Effector CD4-positive, alpha-beta T cell (primary cell): Measurements from ENCODE around the gene FRMD7.
A peak's percentile ranks its signal among the peaks of the same experiment; 100 is the strongest.
"Not testable (repeated sequence)": the region's sequence is repeated elsewhere in the genome, so short reads cannot be mapped to it uniquely, and the experiment has no call there.

ENCODE experiments used
- DNase-seq: peaks from one replicate; pipeline ENCODE4 v3.0.0-alpha.2; 2020

FRMD7 gene

DNA sequence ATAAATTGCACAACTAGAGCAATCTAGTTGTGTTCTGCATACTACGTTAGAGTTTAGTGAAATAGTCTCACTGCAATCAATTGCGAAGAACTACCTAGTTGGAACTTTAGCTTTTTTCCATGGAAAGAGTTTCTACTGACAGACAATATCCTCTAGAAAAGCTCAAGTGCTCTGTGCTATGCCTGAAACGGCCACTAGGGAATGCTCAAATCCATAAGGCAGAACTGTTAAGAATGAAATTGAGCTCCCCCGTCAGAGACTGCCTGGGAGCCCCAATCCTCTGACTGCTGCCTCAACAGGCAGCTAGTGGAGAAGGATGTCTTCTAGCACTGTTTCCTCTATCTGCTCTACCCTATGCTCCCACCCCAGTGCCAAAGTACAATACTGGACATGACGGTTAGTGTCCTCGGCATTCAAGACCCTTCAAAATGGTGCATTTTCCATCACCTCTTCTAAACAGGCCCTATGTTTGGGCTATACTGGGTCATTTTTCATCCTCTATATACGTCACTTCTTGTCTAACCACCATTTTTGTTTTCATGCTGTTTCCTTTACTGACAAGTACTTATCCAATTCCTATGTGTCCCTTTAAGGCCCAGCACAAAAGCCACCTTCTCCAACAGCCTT, 35.3 kb downstream of the FRMD7 start:
- DNase-seq = peak; percentile 27

DNA sequence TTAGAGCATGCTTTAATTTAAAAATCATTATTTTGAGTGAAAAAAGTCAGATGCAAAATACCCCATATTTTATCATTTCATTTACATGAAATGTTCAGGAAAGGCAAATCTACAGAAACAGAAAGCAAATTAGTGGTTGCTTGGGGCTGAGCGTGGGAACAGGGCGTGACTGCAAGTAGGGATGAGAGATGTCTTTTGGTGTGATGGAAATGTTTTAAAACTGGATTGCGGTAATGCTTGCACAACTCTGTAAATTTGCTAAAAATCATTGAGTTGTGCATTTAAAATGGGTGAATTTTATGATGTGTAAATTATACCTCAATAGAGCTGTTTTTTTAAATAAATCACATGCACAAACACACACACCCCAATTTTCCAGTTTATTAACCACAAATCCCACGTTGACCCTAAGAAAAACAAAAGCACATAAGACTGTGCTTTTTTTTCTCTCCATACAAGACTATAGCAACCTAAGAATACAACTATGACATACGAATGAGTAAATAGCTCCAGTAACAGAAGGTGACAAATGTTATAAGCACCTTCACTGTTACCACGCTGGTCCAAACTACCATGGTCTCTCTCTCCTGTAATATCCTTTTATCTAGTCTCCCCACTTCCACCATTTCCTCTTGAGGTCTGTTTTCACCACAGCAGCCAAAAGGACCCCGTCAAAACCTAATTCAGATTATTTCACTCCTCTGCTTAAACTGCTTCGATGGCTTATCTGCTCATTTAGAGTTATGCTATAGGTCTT, 37.2 kb downstream of the FRMD7 start:
- no peak for DNase-seq

DNA sequence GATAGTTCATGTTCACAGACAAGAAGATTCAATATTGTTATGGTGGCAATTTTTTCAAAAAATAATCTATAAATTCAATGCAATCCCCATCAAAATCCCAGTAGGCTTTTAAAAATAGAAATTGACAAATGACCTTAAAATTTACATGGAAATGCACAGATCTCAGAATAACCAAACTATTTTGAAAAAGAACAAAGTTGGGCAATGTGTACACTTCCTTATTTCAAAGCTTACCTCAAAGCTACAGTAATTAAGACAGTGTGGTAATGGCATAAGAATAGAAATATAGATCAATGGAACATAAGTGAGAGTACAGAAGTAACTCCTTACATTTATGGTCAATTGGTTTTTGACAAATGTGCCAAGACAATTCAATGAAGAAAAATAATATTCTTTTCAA, 39.0 kb downstream of the FRMD7 start:
- DNase-seq = no peak

GRCh38 chrX:132086672-132087071, 41.1 kb downstream of the FRMD7 start:
- no peak for DNase-seq

- DNase-seq = no peak
Measured at GRCh38 chrX:132085786-132086185, 42.0 kb downstream of the FRMD7 start.

GRCh38 chrX:132077912-132078311, 49.9 kb downstream of the FRMD7 start:
- DNase-seq = no peak

GRCh38 chrX:132077414-132077813, 50.4 kb downstream of the FRMD7 start:
- DNase-seq = no peak

GRCh38 chrX:132071254-132071653, 56.6 kb downstream of the FRMD7 start:
- no peak for DNase-seq

GRCh38 chrX:132068405-132068804, 59.4 kb downstream of the FRMD7 start:
- no peak for DNase-seq

DNA sequence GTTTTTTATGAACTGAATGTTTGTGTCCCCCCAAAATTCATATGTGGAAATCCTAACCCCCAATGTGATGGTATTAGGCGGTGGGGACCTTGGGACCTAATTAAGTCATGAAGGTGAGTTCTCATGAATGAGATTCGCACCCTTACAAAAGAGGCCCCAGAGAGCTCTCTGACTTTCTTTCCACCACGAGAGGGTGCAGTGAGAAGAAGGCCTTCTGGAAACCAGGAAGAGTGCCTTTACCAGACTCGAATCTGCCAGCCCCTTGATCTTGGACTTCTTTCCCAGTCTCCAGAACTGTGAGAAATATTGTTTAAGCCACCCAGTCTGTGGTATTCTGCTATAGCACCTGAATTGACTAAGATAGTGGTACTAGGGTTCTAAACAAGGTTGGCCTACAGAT, 64.0 kb downstream of the FRMD7 start:
- DNase-seq = no peak

GRCh38 chrX:132063334-132063733, 64.5 kb downstream of the FRMD7 start:
- no peak for DNase-seq

GRCh38 chrX:132059973-132060540, 67.8 kb downstream of the FRMD7 start:
- no peak for DNase-seq

- no peak for DNase-seq
Measured at GRCh38 chrX:132058975-132059374, 68.8 kb downstream of the FRMD7 start.

DNA sequence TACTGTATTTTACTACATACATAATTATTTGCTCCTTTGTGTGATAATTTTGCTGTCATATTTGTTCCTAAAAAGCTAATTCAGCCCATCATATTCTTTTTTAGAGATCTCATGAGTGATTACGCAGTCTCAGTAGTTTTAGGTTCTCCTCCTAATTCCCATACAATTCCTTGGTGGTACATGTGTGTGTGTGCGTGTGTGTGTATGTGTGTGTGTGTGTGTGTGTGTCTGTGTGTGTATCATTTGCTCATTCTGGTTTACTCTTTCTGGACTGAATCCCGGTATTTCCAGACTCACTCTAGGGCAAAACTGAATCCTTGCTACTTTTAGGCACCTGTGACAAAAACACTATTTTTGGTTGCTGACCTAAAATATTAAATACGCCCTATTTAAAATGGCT, 69.8 kb downstream of the FRMD7 start:
- DNase-seq = no peak

DNA sequence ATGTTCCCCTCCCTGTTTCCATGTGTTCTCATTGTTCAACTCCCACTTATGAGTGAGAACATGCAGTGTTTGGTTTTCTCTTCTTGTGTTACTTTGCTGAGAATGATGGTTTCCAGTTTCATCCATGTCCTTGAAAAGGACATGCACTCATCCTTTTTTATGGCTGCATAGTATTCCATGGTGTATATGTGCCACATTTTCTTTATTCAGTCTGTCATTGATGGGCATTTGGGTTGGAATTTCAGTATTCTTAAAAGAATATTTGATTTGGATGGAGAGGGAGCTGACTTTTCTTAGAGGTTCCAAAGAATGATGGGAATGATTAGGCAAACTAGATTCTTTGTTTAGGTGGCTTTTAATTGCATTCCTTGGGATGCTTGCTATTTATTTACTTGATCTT, 76.0 kb downstream of the FRMD7 start:
- not testable (repeated sequence) for DNase-seq

GRCh38 chrX:132046533-132046932, 81.3 kb downstream of the FRMD7 start:
- DNase-seq = no peak

DNA sequence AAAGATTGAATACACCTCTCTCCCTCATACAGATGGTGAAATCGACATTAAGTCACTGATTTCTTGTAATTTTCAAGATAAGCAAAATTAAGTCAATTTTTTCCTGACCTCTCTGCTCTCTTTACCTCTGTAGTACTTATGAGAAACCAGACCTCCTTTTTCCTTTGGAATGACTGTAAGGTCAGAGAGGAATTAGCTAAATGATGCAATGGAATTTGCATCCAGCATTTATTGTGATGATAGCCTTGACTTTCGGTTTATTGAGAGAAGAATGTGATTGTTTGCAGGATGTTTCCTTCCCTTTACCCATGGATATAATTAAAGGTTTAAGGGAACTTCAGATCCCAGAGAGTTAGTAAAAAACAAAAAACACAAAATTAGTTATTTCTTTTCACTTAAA, 82.4 kb downstream of the FRMD7 start:
- DNase-seq = no peak

GRCh38 chrX:132044953-132045352, 82.9 kb downstream of the FRMD7 start:
- no peak for DNase-seq

DNA sequence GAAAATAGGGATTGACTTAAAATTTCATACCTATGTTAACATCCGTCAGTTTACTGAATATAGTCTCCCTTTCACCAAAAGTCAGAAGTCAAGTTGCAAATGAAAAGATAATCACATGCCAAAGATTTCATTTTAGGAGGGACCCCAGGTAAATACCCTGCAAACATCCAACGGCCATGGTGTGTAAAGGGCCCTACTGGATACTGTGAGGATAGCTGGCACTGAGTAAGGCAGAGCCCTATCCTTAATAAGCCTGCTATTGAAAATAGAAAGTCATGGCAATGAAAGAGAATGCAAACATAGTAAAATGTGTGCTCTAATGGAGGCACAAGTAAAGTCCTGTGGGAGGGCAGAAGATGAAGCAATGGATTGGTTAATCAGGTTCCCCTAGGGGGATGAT, 83.8 kb downstream of the FRMD7 start:
- no peak for DNase-seq

GRCh38 chrX:132041015-132041414, 86.8 kb downstream of the FRMD7 start:
- no peak for DNase-seq

- DNase-seq = no peak
Measured at GRCh38 chrX:132040066-132040465, 87.8 kb downstream of the FRMD7 start.

GRCh38 chrX:132037479-132037993, 90.3 kb downstream of the FRMD7 start:
- no peak for DNase-seq

- DNase-seq = no peak
Measured at GRCh38 chrX:132034648-132035047, 93.2 kb downstream of the FRMD7 start.

DNA sequence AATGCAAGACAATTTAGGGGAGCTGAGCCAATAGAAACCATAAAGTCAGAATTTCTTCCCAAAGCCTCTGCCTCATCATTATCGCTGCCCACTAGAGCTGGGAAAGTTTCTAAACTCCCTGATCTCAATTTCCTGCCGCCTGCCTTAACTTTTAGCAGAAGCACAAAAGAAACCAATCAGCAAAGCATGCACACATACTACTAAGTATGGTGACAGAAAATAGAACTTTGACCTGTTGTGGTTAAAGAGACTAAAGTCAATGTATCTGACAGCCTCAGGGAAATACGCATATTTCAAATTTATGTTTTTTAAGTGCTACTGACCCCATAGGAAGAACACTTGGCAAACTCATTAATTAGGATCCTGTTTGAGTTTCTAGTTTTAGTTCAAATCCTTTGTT, 94.7 kb downstream of the FRMD7 start:
- no peak for DNase-seq
